ENCODE data around the gene KCNK4.

KCNK4 gene

GRCh38 chr11:64289002-64289564, 2.0 kb upstream of the KCNK4 start:
- no peak for DNase-seq (ENCODE audit: low read depth in 2 of 3, low spot score in 1 of 3)

GRCh38 chr11:64290352-64291261, 495 bp upstream of the KCNK4 start:
- no peak for DNase-seq (ENCODE audit: low read depth in 2 of 3, low spot score in 1 of 3)

- DNase-seq (ENCODE audit: low read depth in 2 of 3, low spot score in 1 of 3): no peak
Observed at GRCh38 chr11:64291752-64292459, 804 bp downstream of the KCNK4 start.

GRCh38 chr11:64292460-64293254, 1.6 kb downstream of the KCNK4 start:
- DNase-seq (ENCODE audit: low read depth in 2 of 3, low spot score in 1 of 3): no peak

- no peak for DNase-seq (ENCODE audit: low read depth in 2 of 3, low spot score in 1 of 3)
Observed at GRCh38 chr11:64294774-64295173, 3.7 kb downstream of the KCNK4 start.

GRCh38 chr11:64295760-64296159, 4.7 kb downstream of the KCNK4 start:
- DNase-seq (ENCODE audit: low read depth in 2 of 3, low spot score in 1 of 3): no peak

GRCh38 chr11:64296236-64296635, 5.1 kb downstream of the KCNK4 start:
- DNase-seq (ENCODE audit: low read depth in 2 of 3, low spot score in 1 of 3): no peak

GRCh38 chr11:64296830-64297698, 6.0 kb downstream of the KCNK4 start:
- no peak for DNase-seq (ENCODE audit: low read depth in 2 of 3, low spot score in 1 of 3)

- DNase-seq (ENCODE audit: low read depth in 2 of 3, low spot score in 1 of 3): no peak
Observed at GRCh38 chr11:64297699-64298358, 6.7 kb downstream of the KCNK4 start.

GRCh38 chr11:64298966-64299846, 8.1 kb downstream of the KCNK4 start:
- DNase-seq (ENCODE audit: low read depth in 2 of 3, low spot score in 1 of 3): no peak

- DNase-seq (ENCODE audit: low read depth in 2 of 3, low spot score in 1 of 3): no peak
Observed at GRCh38 chr11:64299847-64300648, 8.9 kb downstream of the KCNK4 start, which contains the start of gene CATSPERZ. CATSPERZ (plus strand) TSS chr11:64300358; CDS start chr11:64300411, 53 bp downstream.

- no peak for DNase-seq (ENCODE audit: low read depth in 2 of 3, low spot score in 1 of 3)
Observed at GRCh38 chr11:64303109-64304031, 12.3 kb downstream of the KCNK4 start.

GRCh38 chr11:64304032-64304315, 12.9 kb downstream of the KCNK4 start:
- DNase-seq (ENCODE audit: low read depth in 2 of 3, low spot score in 1 of 3): no peak

- DNase-seq (ENCODE audit: low read depth in 2 of 3, low spot score in 1 of 3): peak; percentile 93 to 97 (median 94)
Observed at GRCh38 chr11:64304316-64305072, 13.4 kb downstream of the KCNK4 start.

GRCh38 chr11:64305075-64305690, 14.1 kb downstream of the KCNK4 start, which contains the start of gene ESRRA:
ESRRA (plus strand) TSS chr11:64305524; CDS start chr11:64307180, 1,656 bp downstream.
- DNase-seq (ENCODE audit: low read depth in 2 of 3, low spot score in 1 of 3): peak; percentile 98 to 100 (median 100)

All from stimulated activated CD4-positive, alpha-beta T cell treated with anti-CD3 and anti-CD28 coated beads, Interleukin-12 subunit alpha, Interleukin-12 subunit beta, amount 100 ng/mL, for 48 hours (primary cell).